H1 (cell line): ENCODE measurements around the gene TP53I13. TPM values are rescaled to one million over a fixed set of nuclear protein-coding genes. Genes with fewer than 3 reads are reported as not detected.

Experiments used
- CTCF ChIA-PET: fragments of 300-600 bp; sonication (Branson Sonifier 250); formaldehyde crosslinking; loops from one replicate; lab custom pipeline; 2021; ENCODE audit not compliant: partially characterized antibody; lab: Charles Lee
- POLR2A ChIA-PET: fragments of 300-600 bp; sonication (Branson Sonifier 250); formaldehyde crosslinking; loops from one replicate; lab custom pipeline; 2021; ENCODE audit warnings: inconsistent platforms; ENCODE audit not compliant: partially characterized antibody; lab: Charles Lee
- DNase-seq, 2 experiments: peaks; one replicate each; pipeline versions ENCODE4 v3.0.0 to v3.0.0-alpha.2; 2010 to 2022; ENCODE audit warnings: low spot score in 2 of 2, low read depth in 1 of 2, mixed read lengths in 1 of 2
- FAIRE-seq: peaks from 2 replicates; lab custom pipeline; 2011; peaks lifted over from hg19 to GRCh38; lab: Jason Lieb, UNC
- H2AFZ ChIP-seq: 2 replicates; pipeline ENCODE4 v1.8.1; 2012; ENCODE audit warnings: low read length, inconsistent platforms
- H2AK5ac ChIP-seq: 2 replicates; pipeline ENCODE4 v1.6.1; 2013; ENCODE audit warnings: low read depth, low read length
- H2BK120ac ChIP-seq: replicated peaks from 2 replicates; pipeline ENCODE3; 2013; ENCODE audit warnings: low read depth, low read length, inconsistent platforms
- H2BK12ac ChIP-seq: 2 replicates; pipeline ENCODE4 v1.6.1; 2013; ENCODE audit warnings: low read depth, low read length
- H2BK15ac ChIP-seq: 2 replicates; pipeline ENCODE4 v1.6.1; 2013; ENCODE audit warnings: low read length
- H2BK20ac ChIP-seq: 2 replicates; pipeline ENCODE4 v1.6.1; 2013; ENCODE audit warnings: low read length
- H2BK5ac ChIP-seq: 2 replicates; pipeline ENCODE4 v1.6.1; 2013; ENCODE audit warnings: low read depth, low read length
- H3K14ac ChIP-seq: 2 replicates; pipeline ENCODE4 v1.6.1; 2013; ENCODE audit warnings: inconsistent platforms; ENCODE audit not compliant: insufficient read length
- H3K18ac ChIP-seq: 2 replicates; pipeline ENCODE4 v1.6.1; 2013; ENCODE audit warnings: low read length; ENCODE audit errors: extremely low read depth
- H3K23ac ChIP-seq: 2 replicates; pipeline ENCODE4 v1.6.1; 2013; ENCODE audit warnings: inconsistent platforms; ENCODE audit not compliant: insufficient read length
- H3K23me2 ChIP-seq: 2 replicates; pipeline ENCODE4 v1.6.1; 2013; ENCODE audit warnings: low read depth, low read length
- H3K27ac ChIP-seq: 2 replicates; pipeline ENCODE4 v1.6.1; 2011; ENCODE audit warnings: low read depth, low read length, inconsistent platforms
- H3K27me3 ChIP-seq, 4 experiments: replicated peaks in 1 of 4; 1 replicate in 1 of 4; 2 replicates in 3 of 4; pipeline versions ENCODE4 v1.6.1 to v1.8.1; 2011 to 2013; ENCODE audit warnings: low read length in 3 of 4, mild to moderate bottlenecking in 3 of 4, inconsistent platforms in 2 of 4, mixed read lengths in 2 of 4, moderate library complexity in 1 of 4; ENCODE audit not compliant: control insufficient read depth in 3 of 4, insufficient read depth in 3 of 4; ENCODE audit errors: extremely low read depth in 1 of 4
- H3K36me3 ChIP-seq, 4 experiments: 2 replicates each; pipeline versions ENCODE4 v1.6.1 to v1.8.1; 2011 to 2013; ENCODE audit warnings: mild to moderate bottlenecking in 4 of 4, low read length in 3 of 4, moderate library complexity in 2 of 4, control low read depth in 1 of 4, inconsistent platforms in 1 of 4; ENCODE audit not compliant: insufficient read depth in 4 of 4, control insufficient read depth in 2 of 4
- H3K4ac ChIP-seq: replicated peaks from 2 replicates; pipeline ENCODE3; 2013; ENCODE audit warnings: low read length, low read depth, mixed read lengths, inconsistent platforms; ENCODE audit not compliant: insufficient read length
- H3K4me1 ChIP-seq, 4 experiments: replicated peaks in 1 of 4; 1 replicate in 1 of 4; 2 replicates in 3 of 4; pipeline versions ENCODE4 v1.6.1 to v1.8.1; 2011 to 2013; ENCODE audit warnings: low read length in 3 of 4, inconsistent platforms in 2 of 4, mixed read lengths in 1 of 4; ENCODE audit not compliant: insufficient read depth in 4 of 4, control insufficient read depth in 3 of 4
- H3K4me2 ChIP-seq, 2 experiments: 2 replicates each; pipeline versions ENCODE4 v1.6.1 to v1.8.1; 2011 to 2013; ENCODE audit warnings: low read depth in 2 of 2, low read length in 2 of 2, control low read depth in 1 of 2, inconsistent platforms in 1 of 2, mild to moderate bottlenecking in 1 of 2; ENCODE audit not compliant: insufficient read depth in 1 of 2
- H3K4me3 ChIP-seq, 4 experiments: fragments of 200-600, 300-600 bp in 1 of 4; sonication (generic), shearing (Covaris generic), sonication (Bioruptor Twin) in 1 of 4; 2 replicates each; pipeline versions ENCODE4 v1.5.1 to v1.8.1; 2011 to 2016; ENCODE audit warnings: low read length in 4 of 4, low read depth in 3 of 4, control low read depth in 2 of 4, inconsistent platforms in 2 of 4, mild to moderate bottlenecking in 2 of 4, mixed read lengths in 1 of 4, moderate library complexity in 1 of 4; ENCODE audit not compliant: insufficient read depth in 2 of 4; ENCODE audit errors: extremely low read depth in 1 of 4
- H3K56ac ChIP-seq: replicated peaks from 2 replicates; pipeline ENCODE3; 2013; ENCODE audit warnings: low read depth, mild to moderate bottlenecking, mixed read lengths, low read length, inconsistent platforms; ENCODE audit not compliant: insufficient read length
- H3K79me1 ChIP-seq: 2 replicates; pipeline ENCODE4 v1.6.1; 2013; ENCODE audit warnings: low read depth, low read length, control low read depth
- H3K79me2 ChIP-seq, 2 experiments: 2 replicates each; pipeline versions ENCODE4 v1.6.1 to v1.8.1; 2012 to 2013; ENCODE audit warnings: low read length in 2 of 2, mild to moderate bottlenecking in 2 of 2, inconsistent platforms in 1 of 2; ENCODE audit not compliant: insufficient read depth in 2 of 2, control insufficient read depth in 1 of 2
- H3K9ac ChIP-seq, 4 experiments: replicated peaks in 1 of 4; 1 replicate in 1 of 4; 2 replicates in 3 of 4; pipeline versions ENCODE4 v1.6.1 to v1.8.1; 2011 to 2013; ENCODE audit warnings: low read depth in 3 of 4, low read length in 3 of 4, control low read depth in 2 of 4, mild to moderate bottlenecking in 2 of 4, moderate library complexity in 2 of 4, inconsistent platforms in 1 of 4; ENCODE audit errors: extremely low read depth in 1 of 4
- H3K9me3 ChIP-seq, 2 experiments: 2 replicates each; pipeline versions ENCODE4 v1.6.1 to v1.8.1; 2012 to 2013; ENCODE audit warnings: mild to moderate bottlenecking in 2 of 2, moderate library complexity in 2 of 2, control low read depth in 1 of 2, inconsistent platforms in 1 of 2, low read depth in 1 of 2, low read length in 1 of 2, mixed read lengths in 1 of 2; ENCODE audit not compliant: insufficient read depth in 2 of 2
- H4K20me1 ChIP-seq, 2 experiments: replicated peaks in 1 of 2; 2 replicates each; pipeline versions ENCODE3 to v1.8.1; 2011 to 2013; ENCODE audit warnings: inconsistent platforms in 2 of 2, low read length in 2 of 2, mild to moderate bottlenecking in 1 of 2; ENCODE audit not compliant: insufficient read depth in 2 of 2, control insufficient read depth in 1 of 2
- H4K5ac ChIP-seq: 2 replicates; pipeline ENCODE4 v1.6.1; 2013; ENCODE audit warnings: low read length, low read depth, mixed read lengths, inconsistent platforms; ENCODE audit not compliant: insufficient read length
- H4K8ac ChIP-seq: 2 replicates; pipeline ENCODE4 v1.8.0; 2013; ENCODE audit warnings: mild to moderate bottlenecking, moderate library complexity, low read length, inconsistent platforms; ENCODE audit not compliant: insufficient read depth; ENCODE audit errors: extremely low read depth
- H4K91ac ChIP-seq: replicated peaks from 2 replicates; pipeline ENCODE3; 2013; ENCODE audit warnings: low read length, mixed read lengths, inconsistent platforms; ENCODE audit not compliant: insufficient read length
- EZH2 ChIP-seq: fragments of 200-600 bp; sonication (generic); IDR thresholded peaks from 2 replicates; pipeline ENCODE4 v1.7.1; 2012; ENCODE audit warnings: low read depth, mild to moderate bottlenecking, moderate library complexity, low read length, inconsistent platforms; ENCODE audit not compliant: severe bottlenecking
- JUN ChIP-seq: IDR thresholded peaks from 2 replicates; pipeline ENCODE4 v1.6.1; 2011; ENCODE audit warnings: low read depth, mild to moderate bottlenecking, improper control_type of control experiment, low read length
- SIN3A ChIP-seq, 2 experiments: IDR thresholded peaks in 1 of 2; conservative IDR thresholded peaks in 1 of 2; 2 replicates each; pipeline ENCODE4 v1.6.1; 2011 to 2012; ENCODE audit warnings: low read length in 2 of 2, improper control_type of control experiment in 1 of 2, low read depth in 1 of 2, mild to moderate bottlenecking in 1 of 2
- SP1 ChIP-seq: IDR thresholded peaks from 2 replicates; pipeline ENCODE4 v1.6.1; 2011; ENCODE audit warnings: low read depth, low read length
- SP4 ChIP-seq: IDR thresholded peaks from 2 replicates; pipeline ENCODE4 v1.6.1; 2012; ENCODE audit warnings: low read length, inconsistent platforms
- WGBS, 2 experiments: shearing (Covaris generic) in 1 of 2; methylation state at CpG; one replicate each; pipeline versions ENCODE4 v1.1.6 to v1.1.7; 2013 to 2015; ENCODE audit warnings: low lambda C conversion rate in 2 of 2, mixed read lengths in 2 of 2, inconsistent platforms in 1 of 2, low coverage in 1 of 2, missing lambda C conversion rate in 1 of 2; ENCODE audit not compliant: insufficient replicate concordance in 2 of 2, insufficient coverage in 1 of 2, insufficient read length in 1 of 2; ENCODE audit errors: extremely low coverage in 1 of 2, missing lambda C conversion rate in 1 of 2; 5-methylcytosine and 5-hydroxymethylcytosine counted together
- polyA plus RNA-seq, 7 experiments: library from polyadenylated mRNA; depleted of rRNA in 3 of 7; stranded (reverse) in 5 of 7; unstranded in 2 of 7; fragments of >200 nt in 5 of 7; fragments of 200-250 nt in 2 of 7; gene quantifications; 1 replicate in 5 of 7; 2 replicates in 1 of 7; 4 replicates in 1 of 7; pipeline versions ENCODE4 v1.2.1 to v1.2.3, GENCODE V29; 2011 to 2013; ENCODE audit warnings: missing spikeins in 2 of 7, mixed read lengths in 2 of 7
- total RNA-seq: library from RNA; stranded (reverse); fragmentation: NEBNext Ultra II Directional; extraction: Animal tissue kit (Norgen Biotek cat#: 25700); gene quantifications from 2 replicates; pipeline ENCODE4 v1.2.1, GENCODE V29; 2021

TP53I13 gene
- total and polyA plus RNA-seq, 2 of the 8 experiments (the other 6 are each of a cell fraction or from before 2014, with no cell fraction given), result 22.4 to 35.7 TPM

GRCh38 chr17:29544066-29544465 lies 24.4 kb upstream of the TP53I13 start:
- WGBS, 2 experiments, result 86% methylated on average over 4 of the region's 4 CpGs; no CpG with 5 or more reads in 1 of the 2 experiments
- H3K27ac ChIP-seq, result no peak overlapping the region
- H3K9ac ChIP-seq, result no peak overlapping the region
- FAIRE-seq, result no peak
- peaks cover 6 to 18% (median 11%) of the 10 kb centered on the region in 4 experiments for H3K36me3 ChIP-seq
- H2BK15ac ChIP-seq, result no peak overlapping the region
- H4K5ac ChIP-seq, result no peak overlapping the region
- no peak overlapping the region for H3K23ac ChIP-seq
- no peak for DNase-seq
- no peaks in the 10 kb centered on the region for H3K4me1 ChIP-seq
- no peak overlapping the region for H2BK120ac ChIP-seq
- H4K20me1 ChIP-seq, result no peaks in the 10 kb centered on the region
- CTCF ChIA-PET, result interaction anchor here (0.6 kb wide), 2 partner anchors 108 to 175 kb away, joined by 3 to 5 read pairs; no protein-coding TSS in a partner anchor
- no peak overlapping the region for H3K4ac ChIP-seq
- H3K14ac ChIP-seq, result no peak overlapping the region
- no peaks in the 10 kb centered on the region for H3K79me1 ChIP-seq
- H3K4me3 ChIP-seq, result no peak overlapping the region
- H3K23me2 ChIP-seq, result no peaks in the 10 kb centered on the region
- POLR2A ChIA-PET, result no interaction called here
- no peak overlapping the region for H3K56ac ChIP-seq
- no peak overlapping the region for H3K18ac ChIP-seq
- H2BK5ac ChIP-seq, result no peak overlapping the region
- no peak overlapping the region for H3K4me2 ChIP-seq
- no peak overlapping the region for H4K91ac ChIP-seq
- H2AFZ ChIP-seq, result no peak overlapping the region
- H2BK12ac ChIP-seq, result no peak overlapping the region
- H3K9me3 ChIP-seq, result no peaks in the 10 kb centered on the region
- H4K8ac ChIP-seq, result no peak overlapping the region
- H3K79me2 ChIP-seq, result no peaks in the 10 kb centered on the region
- no peaks in the 10 kb centered on the region for H3K27me3 ChIP-seq
- TF ChIP-seq SIN3A (conservative IDR thresholded peaks at IDR 0.05 in 1 of 2, IDR thresholded peaks at IDR 0.05 in 1 of 2; ENCODE audit: low read depth in 1 of 2, low read length in 2 of 2), result no peak
- TF ChIP-seq SP4, result no peak
- no peak for TF ChIP-seq SP1
- no peak for TF ChIP-seq JUN
- TF ChIP-seq EZH2, result no peak
- H2BK20ac ChIP-seq, result no peak overlapping the region
- no peak overlapping the region for H2AK5ac ChIP-seq
